IMR-90 (cell line): ENCODE results near the gene TARS3. TPM values are rescaled to one million over a fixed set of nuclear protein-coding genes. Genes with fewer than 3 reads are reported as not detected.
A peak's percentile ranks its signal among the peaks of the same experiment; 100 is the strongest.

Experiments
- ATAC-seq: fragments of 200-7000 bp; cut with Tn5 transposase; 2 replicates; pipeline ENCODE4 v1.9.1; 2020; ENCODE audit warnings: low read depth, mild to moderate bottlenecking, moderate library complexity
- BruUV-seq: library from RNA; stranded (reverse); fragments of 400-500 nt; replicated peaks from 2 replicates; lab custom pipeline; 2021; lab: Mats Ljungman, UMichigan
- CTCF ChIA-PET: fragments of 300-600 bp; formaldehyde crosslinking; extraction: SDS; loops from one replicate; lab custom pipeline; 2021; ENCODE audit warnings: antibody characterized with exemption; lab: Yijun Ruan, JAX
- POLR2A ChIA-PET: fragments of 300-600 bp; sonication (Branson Sonifier 250); formaldehyde crosslinking; loops from one replicate; lab custom pipeline; 2022; ENCODE audit warnings: antibody characterized with exemption; ENCODE audit not compliant: unreplicated experiment; lab: Charles Lee
- DNase-seq: peaks from one replicate; pipeline ENCODE4 v3.0.0; 2013
- H2AFZ ChIP-seq: replicated peaks from 2 replicates; pipeline ENCODE3; 2013; ENCODE audit warnings: low read length, mild to moderate bottlenecking; ENCODE audit not compliant: poor library complexity
- H2AK5ac ChIP-seq: 2 replicates; pipeline ENCODE4 v1.6.1; 2013; ENCODE audit warnings: low read depth, low read length, inconsistent platforms
- H2AK9ac ChIP-seq: replicated peaks from 2 replicates; pipeline ENCODE3; 2013; ENCODE audit warnings: mild to moderate bottlenecking, low read depth, low read length, moderate library complexity; ENCODE audit not compliant: poor library complexity
- H2BK120ac ChIP-seq: 2 replicates; pipeline ENCODE4 v1.6.1; 2013; ENCODE audit warnings: low read depth, low read length, inconsistent platforms
- H2BK15ac ChIP-seq: 3 replicates; pipeline ENCODE4 v1.6.1; 2013; ENCODE audit warnings: low read depth, low read length, inconsistent platforms
- H2BK20ac ChIP-seq: 2 replicates; pipeline ENCODE4 v1.6.1; 2013; ENCODE audit warnings: low read depth, mild to moderate bottlenecking, inconsistent platforms, low read length, moderate library complexity
- H2BK5ac ChIP-seq: 2 replicates; pipeline ENCODE4 v1.6.1; 2013; ENCODE audit warnings: mild to moderate bottlenecking, low read depth, low read length, inconsistent platforms; ENCODE audit not compliant: poor library complexity, severe bottlenecking
- H3K14ac ChIP-seq: replicated peaks from 2 replicates; pipeline ENCODE4 v1.6.1; 2013; ENCODE audit warnings: low read depth, low read length, inconsistent platforms
- H3K18ac ChIP-seq: 2 replicates; pipeline ENCODE4 v1.6.1; 2013; ENCODE audit warnings: low read depth, low read length, control low read depth
- H3K23ac ChIP-seq: 2 replicates; pipeline ENCODE4 v1.6.1; 2013; ENCODE audit warnings: low read depth, low read length, inconsistent platforms
- H3K27ac ChIP-seq: 2 replicates; pipeline ENCODE4 v1.5.1; 2013; ENCODE audit warnings: mild to moderate bottlenecking, control low read depth, low read length; ENCODE audit not compliant: insufficient read depth
- H3K27me3 ChIP-seq: 2 replicates; pipeline ENCODE4 v1.6.1; 2013; ENCODE audit warnings: low read length; ENCODE audit not compliant: control insufficient read depth, insufficient read depth
- H3K36me3 ChIP-seq: 2 replicates; pipeline ENCODE4 v1.6.1; 2013; ENCODE audit warnings: low read length, mixed read lengths; ENCODE audit not compliant: control insufficient read depth, insufficient read depth
- H3K4ac ChIP-seq: 2 replicates; pipeline ENCODE4 v1.6.1; 2013; ENCODE audit warnings: low read depth, low read length, inconsistent platforms
- H3K4me1 ChIP-seq: 2 replicates; pipeline ENCODE4 v1.6.1; 2013; ENCODE audit warnings: low read length, mixed read lengths; ENCODE audit not compliant: control insufficient read depth, insufficient read depth
- H3K4me2 ChIP-seq: 2 replicates; pipeline ENCODE4 v1.6.1; 2013; ENCODE audit warnings: low read depth, mild to moderate bottlenecking, control low read depth, low read length, moderate library complexity
- H3K4me3 ChIP-seq: 2 replicates; pipeline ENCODE4 v1.5.1; 2013; ENCODE audit warnings: low read depth, mild to moderate bottlenecking, control low read depth, low read length, moderate library complexity; ENCODE audit not compliant: insufficient read depth
- H3K56ac ChIP-seq: 2 replicates; pipeline ENCODE4 v1.6.1; 2013; ENCODE audit warnings: low read length, inconsistent platforms; ENCODE audit not compliant: insufficient read depth; ENCODE audit errors: extremely low read depth
- H3K79me1 ChIP-seq, 2 experiments: 2 replicates each; pipeline ENCODE4 v1.6.1; 2013; ENCODE audit warnings: low read length in 2 of 2, inconsistent platforms in 1 of 2, low read depth in 1 of 2
- H3K9ac ChIP-seq: 2 replicates; pipeline ENCODE4 v1.6.1; 2013; ENCODE audit warnings: low read depth, low read length, control low read depth
- H3K9me1 ChIP-seq: 2 replicates; pipeline ENCODE4 v1.6.1; 2013; ENCODE audit warnings: low read length, inconsistent platforms; ENCODE audit not compliant: insufficient read depth
- H3K9me3 ChIP-seq: 2 replicates; pipeline ENCODE4 v1.6.1; 2013; ENCODE audit warnings: low read length; ENCODE audit not compliant: control insufficient read depth, insufficient read depth
- H4K20me1 ChIP-seq: 2 replicates; pipeline ENCODE4 v1.6.1; 2013; ENCODE audit warnings: low read length, inconsistent platforms; ENCODE audit not compliant: insufficient read depth
- H4K5ac ChIP-seq: 2 replicates; pipeline ENCODE4 v1.6.1; 2013; ENCODE audit warnings: mild to moderate bottlenecking, low read depth, low read length, control low read depth
- H4K8ac ChIP-seq, 2 experiments: 2 replicates each; pipeline ENCODE4 v1.6.1; 2013; ENCODE audit warnings: low read depth in 2 of 2, low read length in 2 of 2, control low read depth in 1 of 2, inconsistent platforms in 1 of 2
- H4K91ac ChIP-seq: 2 replicates; pipeline ENCODE4 v1.6.1; 2013; ENCODE audit warnings: low read depth, low read length, inconsistent platforms; ENCODE audit not compliant: insufficient read depth
- CEBPB ChIP-seq: IDR thresholded peaks from 2 replicates; pipeline ENCODE4 v1.6.1; 2012; ENCODE audit warnings: low read depth, low read length, improper control_type of control experiment
- NFE2L2 ChIP-seq: fragments of 150-350 bp; IDR thresholded peaks from 2 replicates; pipeline ENCODE4 v1.6.1; 2016; ENCODE audit warnings: low read depth, mild to moderate bottlenecking, low read length
- POLR2A ChIP-seq: IDR thresholded peaks from 2 replicates; pipeline ENCODE4 v1.6.1; 2012; ENCODE audit warnings: mild to moderate bottlenecking, low read depth, low read length
- RAD21 ChIP-seq: IDR thresholded peaks from 2 replicates; pipeline ENCODE4 v1.6.1; 2012; ENCODE audit warnings: low read length, improper control_type of control experiment
- RCOR1 ChIP-seq: IDR thresholded peaks from 2 replicates; pipeline ENCODE4 v1.6.1; 2012; ENCODE audit warnings: mild to moderate bottlenecking, low read length, improper control_type of control experiment; ENCODE audit not compliant: insufficient replicate concordance
- USF2 ChIP-seq: fragments of 150-350 bp; IDR thresholded peaks from 2 replicates; pipeline ENCODE4 v1.6.1; 2017; ENCODE audit warnings: mild to moderate bottlenecking, antibody characterized with exemption, low read length, low read depth
- WGBS, 2 experiments: methylation state at CpG; one replicate each; pipeline versions ENCODE4 v1.1.5 to v1.1.7; 2013; ENCODE audit warnings: missing lambda C conversion rate in 2 of 2; ENCODE audit not compliant: insufficient read length in 1 of 2; ENCODE audit errors: extremely low coverage in 2 of 2; 5-methylcytosine and 5-hydroxymethylcytosine counted together
- dilution Hi-C: fragments of 300-500 bp; cut with HindIII; formaldehyde crosslinking; loops from one replicate; pipeline ENCODE4 v1.14.3; 2018; ENCODE audit warnings: low sequenced_read_pairs; ENCODE audit not compliant: unreplicated experiment
- in situ Hi-C: fragments of 300-500 bp; cut with MboI; formaldehyde crosslinking; loops from 3 replicates; pipeline ENCODE4 v1.14.3; 2019; ENCODE audit warnings: low sequenced_read_pairs, inconsistent platforms, mixed read lengths
- intact Hi-C: fragments of 100-400 bp; cut with micrococcal nuclease; formaldehyde crosslinking; loops from 2 replicates; pipeline ENCODE4 v1.10.0; 2022
- polyA plus RNA-seq, 3 experiments: library from polyadenylated mRNA; depleted of rRNA; stranded (reverse); fragments of >200 nt; gene quantifications; 2 replicates each; pipeline ENCODE4 v1.2.3, GENCODE V29; 2012; ENCODE audit warnings: low replicate concordance in 1 of 3
- total RNA-seq: library from RNA; depleted of rRNA; stranded (reverse); fragments of >200 nt; gene quantifications from 2 replicates; pipeline ENCODE4 v1.2.3, GENCODE V29; 2012
- TF ChIP-seq, protein P1 (sequence below): fragments of 150-350 bp; IDR thresholded peaks from 2 replicates; pipeline ENCODE4 v1.6.1; 2016; ENCODE audit warnings: low read depth, mild to moderate bottlenecking, low read length, moderate library complexity, borderline replicate concordance
- TF ChIP-seq, protein P2 (sequence below): conservative IDR thresholded peaks from 2 replicates; pipeline ENCODE4 v1.5.1; 2012; ENCODE audit warnings: mild to moderate bottlenecking, low read depth, low read length, improper control_type of control experiment

TARS3 gene
- total and polyA plus RNA-seq, 2 of the 4 experiments (the other 2 are of a cell fraction): 3.4 to 9.3 TPM

- H3K9ac ChIP-seq: no peak overlapping the region
- no peak overlapping the region for H3K56ac ChIP-seq
- H4K20me1 ChIP-seq: peaks cover 2% of the 10 kb centered on the region
- peaks cover 13% of the 10 kb centered on the region for H3K9me1 ChIP-seq
- no peaks in the 10 kb centered on the region for H3K27me3 ChIP-seq
- 0 out of 4 replicates have a peak overlapping the region, but pooled peaks of 1 of the 2 experiments have one; percentile 5 for H4K8ac ChIP-seq
- no peak overlapping the region for H3K18ac ChIP-seq
- H3K14ac ChIP-seq: no peak overlapping the region
- CTCF ChIA-PET: no interaction called here
- H3K4me3 ChIP-seq: no peak overlapping the region
- H2AK5ac ChIP-seq: no peak overlapping the region
- H3K36me3 ChIP-seq: peaks cover 11% of the 10 kb centered on the region
- no peak overlapping the region; the same call in 1 of the 2 replicates for H3K4ac ChIP-seq
- H3K27ac ChIP-seq: no peak overlapping the region
- WGBS, 2 experiments: no CpG with 5 or more reads among the region's 2 CpGs
- peaks cover 0 to 14% of the 10 kb centered on the region in 2 experiments; a peak in 3 of 4 replicates for H3K79me1 ChIP-seq
- dilution Hi-C loops (no loop called here), in situ Hi-C loops (no loop called here), intact Hi-C loops (loop anchor here (5.0 kb wide), 1 partner anchor 42 kb away; the partner anchor contains the start of gene TARS3)
- BruUV-seq: no TSS peak
- H2AK9ac ChIP-seq: no peak overlapping the region
- no peak overlapping the region for H4K91ac ChIP-seq
- no peaks in the 10 kb centered on the region for H3K9me3 ChIP-seq
- no peak overlapping the region for H4K5ac ChIP-seq
- H2BK20ac ChIP-seq: no peak overlapping the region
- POLR2A ChIA-PET: no interaction called here
- peaks cover 13% of the 10 kb centered on the region for H3K4me1 ChIP-seq
- H2BK15ac ChIP-seq: no peak overlapping the region
- H3K23ac ChIP-seq: no peak overlapping the region
- H2AFZ ChIP-seq: no peak overlapping the region
- DNase-seq (no peak), ATAC-seq (no peak)
- H2BK5ac ChIP-seq: no peak overlapping the region
- TF ChIP-seq, protein P1, sequence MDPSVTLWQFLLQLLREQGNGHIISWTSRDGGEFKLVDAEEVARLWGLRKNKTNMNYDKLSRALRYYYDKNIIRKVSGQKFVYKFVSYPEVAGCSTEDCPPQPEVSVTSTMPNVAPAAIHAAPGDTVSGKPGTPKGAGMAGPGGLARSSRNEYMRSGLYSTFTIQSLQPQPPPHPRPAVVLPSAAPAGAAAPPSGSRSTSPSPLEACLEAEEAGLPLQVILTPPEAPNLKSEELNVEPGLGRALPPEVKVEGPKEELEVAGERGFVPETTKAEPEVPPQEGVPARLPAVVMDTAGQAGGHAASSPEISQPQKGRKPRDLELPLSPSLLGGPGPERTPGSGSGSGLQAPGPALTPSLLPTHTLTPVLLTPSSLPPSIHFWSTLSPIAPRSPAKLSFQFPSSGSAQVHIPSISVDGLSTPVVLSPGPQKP: no peak
- TF ChIP-seq USF2: no peak
- TF ChIP-seq, protein P2, sequence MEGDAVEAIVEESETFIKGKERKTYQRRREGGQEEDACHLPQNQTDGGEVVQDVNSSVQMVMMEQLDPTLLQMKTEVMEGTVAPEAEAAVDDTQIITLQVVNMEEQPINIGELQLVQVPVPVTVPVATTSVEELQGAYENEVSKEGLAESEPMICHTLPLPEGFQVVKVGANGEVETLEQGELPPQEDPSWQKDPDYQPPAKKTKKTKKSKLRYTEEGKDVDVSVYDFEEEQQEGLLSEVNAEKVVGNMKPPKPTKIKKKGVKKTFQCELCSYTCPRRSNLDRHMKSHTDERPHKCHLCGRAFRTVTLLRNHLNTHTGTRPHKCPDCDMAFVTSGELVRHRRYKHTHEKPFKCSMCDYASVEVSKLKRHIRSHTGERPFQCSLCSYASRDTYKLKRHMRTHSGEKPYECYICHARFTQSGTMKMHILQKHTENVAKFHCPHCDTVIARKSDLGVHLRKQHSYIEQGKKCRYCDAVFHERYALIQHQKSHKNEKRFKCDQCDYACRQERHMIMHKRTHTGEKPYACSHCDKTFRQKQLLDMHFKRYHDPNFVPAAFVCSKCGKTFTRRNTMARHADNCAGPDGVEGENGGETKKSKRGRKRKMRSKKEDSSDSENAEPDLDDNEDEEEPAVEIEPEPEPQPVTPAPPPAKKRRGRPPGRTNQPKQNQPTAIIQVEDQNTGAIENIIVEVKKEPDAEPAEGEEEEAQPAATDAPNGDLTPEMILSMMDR: no peak
- TF ChIP-seq POLR2A: no peak
- no peak for TF ChIP-seq RAD21
- no peak for TF ChIP-seq NFE2L2
- TF ChIP-seq CEBPB: no peak
- TF ChIP-seq RCOR1: no peak
- H2BK120ac ChIP-seq: no peak overlapping the region
- H3K4me2 ChIP-seq: no peak overlapping the region
Measured at GRCh38 chr15:101679806-101680205, 44.5 kb downstream of the TARS3 start.
